Body of pancreas (tissue), 4 donors: ENCODE measurements around the gene SMIM43.

Source experiments
- CTCF ChIP-seq, 7 experiments: fragments of 450-650 bp in 4 of 7; fragments of 200-600 bp in 3 of 7; sonication (generic) in 3 of 7; IDR thresholded peaks; one replicate each; pipeline ENCODE4 v1.5.1; 2016 to 2019; ENCODE audit warnings: antibody characterized with exemption in 7 of 7
- POLR2A ChIP-seq, 3 donors: fragments of 450-650 bp; IDR thresholded peaks; one replicate each; pipeline ENCODE4 v1.6.1; 2016; ENCODE audit warnings: antibody characterized with exemption in 3 of 3, mild to moderate bottlenecking in 2 of 3

- TF ChIP-seq CTCF (IDR thresholded peaks at IDR 0.05) (no peak), POLR2A (IDR thresholded peaks at IDR 0.05) (no peak)
Measured at GRCh38 chr4:121728798-121729226, 36.2 kb downstream of the SMIM43 start.
